ENCODE data around the gene MMP7.

- TF ChIP-seq CTCF (IDR thresholded peaks at IDR 0.05), result no peak
- no peak for TF ChIP-seq POLR2A (IDR thresholded peaks at IDR 0.05)
These were observed 16.7 kb downstream of the MMP7 start for GRCh38 chr11:102513869-102514268.
